IPS-20b (cell line): Measurements from ENCODE around the gene TAF1B.
"Not testable (repeated sequence)": the region's sequence is repeated elsewhere in the genome, so short reads cannot be mapped to it uniquely, and the experiment has no call there.

Source experiments
- H3K27ac ChIP-seq: one replicate; pipeline ENCODE4 v1.5.1; 2013; ENCODE audit warnings: low read length
- H3K27me3 ChIP-seq: 2 replicates; pipeline ENCODE4 v1.6.1; 2013; ENCODE audit warnings: mild to moderate bottlenecking, low read length, inconsistent platforms; ENCODE audit not compliant: insufficient read depth
- H3K36me3 ChIP-seq: 2 replicates; pipeline ENCODE4 v1.6.1; 2013; ENCODE audit warnings: low read depth, mild to moderate bottlenecking, inconsistent platforms, low read length, moderate library complexity; ENCODE audit not compliant: insufficient read depth
- H3K4me1 ChIP-seq: 2 replicates; pipeline ENCODE4 v1.6.1; 2013; ENCODE audit warnings: mild to moderate bottlenecking, control low read depth, inconsistent platforms, low read length, moderate library complexity; ENCODE audit not compliant: insufficient read depth
- H3K4me3 ChIP-seq: 2 replicates; pipeline ENCODE4 v1.5.1; 2013; ENCODE audit warnings: mild to moderate bottlenecking, low read length, inconsistent platforms
- H3K9ac ChIP-seq: 2 replicates; pipeline ENCODE4 v1.6.1; 2013; ENCODE audit warnings: low read depth, mild to moderate bottlenecking, inconsistent platforms, low read length, moderate library complexity
- H3K9me3 ChIP-seq: 2 replicates; pipeline ENCODE4 v1.6.1; 2013; ENCODE audit warnings: mild to moderate bottlenecking, low read depth, low read length, inconsistent platforms; ENCODE audit not compliant: insufficient read depth

TAF1B gene

DNA sequence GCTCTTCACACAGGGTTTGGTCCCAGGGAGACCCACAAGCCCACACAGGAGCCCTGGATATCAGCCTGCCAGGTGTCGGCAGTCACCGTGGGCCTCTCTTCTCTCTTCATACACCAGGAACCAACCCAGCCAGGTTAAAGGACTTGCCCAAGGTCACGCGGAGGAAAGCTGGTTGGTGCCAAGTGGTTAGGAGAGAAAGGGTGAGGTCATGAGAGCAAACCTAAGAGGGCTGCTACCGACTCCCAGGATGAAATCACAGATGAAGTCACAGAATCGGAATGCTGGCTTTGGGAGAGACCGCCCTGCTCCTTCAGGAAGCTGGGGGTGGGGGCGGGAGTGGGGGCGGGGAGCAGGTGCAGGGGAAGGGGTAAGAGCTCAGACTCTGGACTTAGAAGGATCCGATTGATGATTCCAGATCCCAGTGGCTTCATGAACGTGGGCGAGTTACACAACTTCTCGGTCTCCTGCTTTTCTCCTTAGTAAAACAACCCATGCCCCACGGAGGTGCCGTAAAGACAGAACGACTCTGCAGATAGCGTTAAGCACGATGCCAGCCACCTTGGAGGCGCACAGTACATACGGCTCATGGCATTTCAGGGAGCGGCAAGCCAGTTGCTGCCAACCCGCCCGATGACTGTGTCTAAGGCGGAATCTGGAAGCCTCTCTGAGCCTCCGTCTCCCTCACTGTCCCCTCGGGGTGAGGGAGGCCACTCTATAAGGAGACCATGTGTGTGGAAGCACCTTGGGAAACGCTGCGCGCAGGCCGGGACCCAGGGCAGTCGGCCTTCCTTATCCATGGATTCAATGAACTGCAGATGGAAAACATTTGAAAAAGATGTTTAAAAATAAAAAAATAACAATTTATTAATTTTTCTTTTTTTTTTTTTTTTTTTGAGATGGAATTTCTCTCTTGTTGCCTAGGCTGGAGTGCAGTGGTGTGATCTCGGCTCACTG is 23.0 kb upstream of the TAF1B start:
- no peaks in the 10 kb centered on the region for H3K9me3 ChIP-seq
- H3K27me3 ChIP-seq = no peaks in the 10 kb centered on the region
- H3K9ac ChIP-seq = no peak overlapping the region
- no peaks in the 10 kb centered on the region for H3K36me3 ChIP-seq
- no peak overlapping the region for H3K4me3 ChIP-seq
- H3K27ac ChIP-seq = no peak overlapping the region
- no peaks in the 10 kb centered on the region for H3K4me1 ChIP-seq

DNA sequence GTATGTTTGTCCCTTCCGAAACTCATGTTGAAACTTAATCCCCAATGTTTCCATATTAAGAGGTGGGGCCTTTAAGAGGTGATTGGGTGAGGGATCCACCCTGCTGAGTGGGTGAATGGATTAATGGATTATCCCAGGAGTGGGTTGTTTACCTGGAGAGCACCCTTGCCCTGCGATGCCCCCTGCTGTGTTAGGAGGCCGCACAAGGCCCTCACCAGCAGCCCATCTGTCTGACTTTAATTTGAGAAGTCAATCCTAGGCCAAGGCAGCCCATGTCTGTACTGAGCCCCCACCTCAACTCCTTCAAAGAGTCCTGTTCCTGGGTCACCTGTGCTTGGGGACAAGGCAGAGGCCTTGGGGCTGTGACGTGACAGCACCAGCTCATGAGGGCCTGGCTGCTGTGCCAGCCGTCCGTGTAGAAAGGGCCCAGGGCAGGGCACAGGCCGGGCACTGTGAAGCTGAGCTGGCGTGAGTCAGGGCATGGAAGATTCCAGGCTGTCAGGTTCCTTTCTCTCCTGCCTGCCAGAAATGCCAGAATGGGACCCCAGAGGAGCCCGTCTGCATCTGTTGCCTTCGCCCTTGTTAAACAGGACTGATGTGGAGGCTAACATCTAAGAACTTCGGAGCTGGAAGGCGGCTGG is 21.3 kb upstream of the TAF1B start:
- H3K27me3 ChIP-seq = no peaks in the 10 kb centered on the region
- H3K9me3 ChIP-seq = no peaks in the 10 kb centered on the region
- H3K27ac ChIP-seq = no peak overlapping the region
- H3K9ac ChIP-seq = no peak overlapping the region
- H3K4me1 ChIP-seq = no peaks in the 10 kb centered on the region
- no peak overlapping the region for H3K4me3 ChIP-seq
- no peaks in the 10 kb centered on the region for H3K36me3 ChIP-seq

DNA sequence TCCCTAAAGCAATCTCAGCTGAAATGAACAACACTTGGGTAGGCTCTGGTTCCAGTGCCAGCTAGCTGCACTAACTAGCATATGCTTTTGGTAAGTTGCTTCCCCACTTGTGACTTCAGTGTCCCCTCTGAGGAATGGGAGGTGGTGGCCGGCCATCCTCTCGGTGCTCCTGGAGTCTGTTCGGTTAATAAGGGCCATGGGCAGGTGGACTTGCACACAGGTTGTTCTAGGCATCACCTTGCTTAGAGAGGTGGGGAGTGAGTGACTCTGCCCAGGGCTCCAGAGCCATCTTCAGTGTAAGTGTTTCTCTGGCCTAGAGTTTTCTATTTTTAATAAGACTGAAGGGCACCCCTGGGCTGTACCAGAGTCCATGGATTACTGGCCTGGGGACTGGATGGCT is 18.8 kb upstream of the TAF1B start:
- no peak overlapping the region for H3K4me3 ChIP-seq
- no peak overlapping the region for H3K9ac ChIP-seq
- H3K27ac ChIP-seq = no peak overlapping the region
- H3K27me3 ChIP-seq = no peaks in the 10 kb centered on the region
- H3K36me3 ChIP-seq = no peaks in the 10 kb centered on the region
- H3K4me1 ChIP-seq = no peaks in the 10 kb centered on the region
- H3K9me3 ChIP-seq = no peaks in the 10 kb centered on the region

DNA sequence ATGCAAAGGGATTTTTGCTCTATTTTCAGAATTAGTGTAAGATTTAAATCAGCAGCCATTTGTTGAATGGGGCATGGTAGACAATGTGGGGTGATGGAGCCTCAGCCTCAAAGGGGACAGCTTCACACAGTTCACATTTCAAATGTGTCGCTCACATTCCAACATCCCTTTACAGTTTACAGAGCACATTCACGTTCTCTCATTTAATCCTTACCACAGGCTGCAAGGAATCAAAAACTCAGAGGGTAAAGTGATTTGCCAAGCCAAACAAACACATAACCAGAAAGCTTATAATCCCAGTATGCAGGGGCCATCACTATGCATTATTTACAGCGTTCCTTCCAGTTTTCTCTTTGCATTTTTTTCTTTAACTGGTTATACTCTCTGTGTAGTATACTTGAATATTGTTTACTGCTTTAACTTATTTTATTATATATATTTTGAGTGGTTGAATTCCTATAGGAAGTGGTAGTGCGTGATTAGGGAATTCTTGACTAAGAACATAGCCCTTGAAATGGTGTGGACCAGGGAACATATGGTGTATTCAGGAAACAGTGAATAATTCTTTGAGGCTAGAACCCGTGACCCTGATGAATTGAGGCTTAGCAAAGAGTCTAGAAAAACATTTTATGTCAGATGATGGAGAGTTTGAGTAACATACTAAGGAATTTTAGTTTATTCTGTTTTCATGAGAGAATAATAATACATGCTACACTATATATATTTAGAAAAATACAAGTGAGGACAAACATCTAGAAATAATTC is 18.1 kb upstream of the TAF1B start:
- Histone ChIP-seq H3K36me3 (no peaks in the 10 kb centered on the region), H3K27me3 (no peaks in the 10 kb centered on the region), H3K4me1 (no peaks in the 10 kb centered on the region), H3K27ac (no peak overlapping the region), H3K9ac (no peak overlapping the region), H3K4me3 (no peak overlapping the region), H3K9me3 (no peaks in the 10 kb centered on the region)

DNA sequence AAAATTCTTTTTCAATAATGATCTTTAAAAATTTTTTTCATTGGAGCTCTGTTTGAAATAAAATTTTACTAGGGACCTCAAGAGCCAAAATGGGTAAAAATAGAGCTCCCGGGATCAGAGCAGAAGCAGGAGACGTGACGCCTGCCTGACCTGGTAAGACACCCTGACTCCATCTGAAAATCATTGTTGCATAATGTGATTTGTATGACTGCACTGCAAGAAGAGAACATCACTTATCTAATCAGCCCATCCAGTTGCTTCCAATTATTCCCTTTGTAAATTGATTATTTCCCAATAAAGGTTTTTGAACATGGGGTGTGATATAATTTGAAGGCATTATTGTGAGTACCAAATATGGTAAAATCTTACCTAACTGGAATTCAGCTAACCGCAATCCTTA is 17.1 kb upstream of the TAF1B start:
- Histone ChIP-seq H3K36me3 (no peaks in the 10 kb centered on the region), H3K4me3 (no peak overlapping the region), H3K27me3 (no peaks in the 10 kb centered on the region), H3K4me1 (peaks cover under 1% of the 10 kb centered on the region; the same call in 1 of the 2 replicates), H3K9me3 (no peaks in the 10 kb centered on the region), H3K27ac (no peak overlapping the region), H3K9ac (no peak overlapping the region)

DNA sequence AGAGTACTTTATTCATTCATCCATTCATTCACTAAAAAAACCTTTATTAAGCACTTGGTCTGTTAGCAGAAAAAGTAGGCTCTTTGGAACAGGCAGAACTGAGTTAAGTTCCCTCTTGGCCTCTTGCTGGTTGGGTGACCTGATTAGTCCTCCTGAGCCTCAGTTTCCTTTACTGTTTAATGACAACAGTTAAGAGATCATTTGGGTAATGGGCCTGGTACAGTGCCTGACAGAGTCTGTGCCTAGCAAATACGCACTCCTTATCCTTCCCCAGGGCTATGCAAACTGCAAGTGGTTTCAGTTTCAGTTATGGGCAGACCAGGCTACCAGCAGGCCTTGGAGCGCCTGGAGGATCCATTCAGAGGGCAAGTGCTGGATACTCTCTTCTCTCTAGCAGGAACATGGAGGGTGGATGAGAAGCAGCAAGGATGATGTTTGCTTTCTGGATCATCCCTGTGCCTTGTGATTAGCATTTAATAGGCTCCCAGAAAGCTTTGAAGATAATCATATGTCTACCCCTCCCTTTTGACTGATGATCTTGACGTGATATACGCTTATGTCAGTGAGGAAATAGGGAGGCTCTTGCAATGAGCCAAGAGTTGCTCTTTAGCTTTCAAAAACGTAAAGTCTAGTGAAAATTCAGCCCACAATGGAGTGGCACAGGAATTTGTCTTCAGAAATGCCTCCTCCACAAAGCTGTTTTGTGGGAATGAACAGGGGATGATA is 12.4 kb upstream of the TAF1B start:
- no peak overlapping the region for H3K4me3 ChIP-seq
- no peaks in the 10 kb centered on the region for H3K27me3 ChIP-seq
- H3K27ac ChIP-seq = no peak overlapping the region
- H3K9ac ChIP-seq = no peak overlapping the region
- no peaks in the 10 kb centered on the region for H3K9me3 ChIP-seq
- peaks cover 7% of the 10 kb centered on the region; the same call in 1 of the 2 replicates for H3K4me1 ChIP-seq
- no peaks in the 10 kb centered on the region for H3K36me3 ChIP-seq

DNA sequence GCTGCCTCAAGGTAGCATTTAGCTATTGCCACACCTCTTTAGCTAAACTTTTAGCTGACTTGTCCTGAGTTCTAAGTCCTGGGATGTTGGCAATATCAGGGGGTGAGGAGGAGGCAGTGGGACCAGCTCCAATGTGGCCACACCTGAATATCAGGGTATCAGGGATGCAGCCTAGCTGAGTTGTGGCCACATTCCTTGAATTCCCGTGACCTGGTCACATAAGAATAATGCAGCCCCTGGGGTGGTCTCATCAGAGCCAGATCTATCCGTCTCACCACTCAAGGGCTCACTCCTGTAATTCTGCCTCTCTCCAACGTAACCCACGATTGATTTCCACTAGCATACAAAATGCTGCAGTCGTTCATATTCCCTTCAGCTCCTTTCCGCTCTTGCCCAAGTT is 11.6 kb upstream of the TAF1B start:
- Histone ChIP-seq H3K36me3 (no peaks in the 10 kb centered on the region), H3K4me3 (no peak overlapping the region), H3K27ac (no peak overlapping the region), H3K27me3 (no peaks in the 10 kb centered on the region), H3K9me3 (no peaks in the 10 kb centered on the region), H3K4me1 (peaks cover 7% of the 10 kb centered on the region; the same call in 1 of the 2 replicates), H3K9ac (no peak overlapping the region)

DNA sequence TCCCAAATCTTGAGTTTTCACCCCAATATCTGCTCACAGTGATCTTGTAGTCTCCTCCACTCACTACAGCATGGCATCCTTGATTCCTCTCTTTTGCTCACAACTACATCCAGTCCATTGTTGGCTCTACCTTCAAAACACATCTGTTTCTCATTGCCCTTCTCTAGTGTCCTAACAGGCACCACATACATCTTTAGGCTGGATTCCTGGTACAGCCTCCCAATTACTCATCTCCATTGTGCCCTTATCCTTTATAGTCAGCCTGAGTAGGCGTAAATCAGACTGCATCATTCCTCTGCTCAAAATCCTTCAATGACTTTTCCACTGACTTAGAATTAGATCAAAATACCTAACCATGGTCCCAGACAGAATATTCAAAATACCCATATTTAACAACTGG is 10.7 kb upstream of the TAF1B start:
- H3K9me3 ChIP-seq = no peaks in the 10 kb centered on the region
- H3K4me1 ChIP-seq = peaks cover 7% of the 10 kb centered on the region; the same call in 1 of the 2 replicates
- no peaks in the 10 kb centered on the region for H3K27me3 ChIP-seq
- no peaks in the 10 kb centered on the region for H3K36me3 ChIP-seq
- no peak overlapping the region for H3K4me3 ChIP-seq
- no peak overlapping the region for H3K27ac ChIP-seq
- no peak overlapping the region for H3K9ac ChIP-seq

DNA sequence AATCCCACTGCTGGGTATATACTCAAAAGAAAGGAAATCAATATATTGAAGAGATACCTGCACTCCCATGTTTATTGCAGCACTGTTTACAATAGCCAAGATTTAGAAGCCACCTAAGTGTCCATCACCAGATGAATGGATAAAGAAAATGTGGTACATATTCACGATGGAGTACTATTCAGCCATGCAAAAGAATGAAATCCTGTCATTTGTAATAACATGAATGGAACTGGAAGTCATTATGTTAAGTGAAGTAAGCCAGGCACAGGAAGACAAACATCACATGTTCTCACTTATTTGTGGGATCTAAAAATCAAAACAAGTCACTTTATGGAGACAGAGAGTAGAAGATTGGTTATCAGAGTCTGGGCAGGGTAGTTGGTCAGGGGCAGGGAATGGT is 8.2 kb upstream of the TAF1B start:
- not testable (repeated sequence) for H3K27ac ChIP-seq

DNA sequence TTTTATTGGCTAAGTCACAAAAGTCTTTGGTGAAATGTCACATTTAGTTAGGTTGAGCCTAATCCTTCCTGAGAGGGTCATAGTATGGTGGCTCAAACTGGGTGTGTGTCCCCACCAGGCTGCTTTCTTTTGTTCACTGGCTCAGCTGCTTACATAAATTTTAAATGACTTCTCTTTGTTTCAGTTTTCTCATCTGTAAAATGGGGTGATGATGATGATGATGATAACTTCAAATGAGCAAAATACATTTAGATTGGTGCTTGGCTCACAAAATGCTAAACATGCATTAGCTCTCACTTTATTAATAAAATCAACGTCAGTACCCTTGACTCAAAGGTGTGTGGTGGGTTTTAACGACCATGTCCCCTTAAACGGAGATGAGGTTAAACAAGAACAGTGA is 7.2 kb upstream of the TAF1B start:
- H3K27me3 ChIP-seq = no peaks in the 10 kb centered on the region
- no peak overlapping the region for H3K27ac ChIP-seq
- no peaks in the 10 kb centered on the region for H3K36me3 ChIP-seq

More for the DNA sequence above, 8.2 kb upstream of the TAF1B start:
- not testable (repeated sequence) for H3K9ac ChIP-seq, H3K4me1 ChIP-seq, H3K9me3 ChIP-seq, H3K27me3 ChIP-seq, H3K4me3 ChIP-seq, H3K36me3 ChIP-seq

DNA sequence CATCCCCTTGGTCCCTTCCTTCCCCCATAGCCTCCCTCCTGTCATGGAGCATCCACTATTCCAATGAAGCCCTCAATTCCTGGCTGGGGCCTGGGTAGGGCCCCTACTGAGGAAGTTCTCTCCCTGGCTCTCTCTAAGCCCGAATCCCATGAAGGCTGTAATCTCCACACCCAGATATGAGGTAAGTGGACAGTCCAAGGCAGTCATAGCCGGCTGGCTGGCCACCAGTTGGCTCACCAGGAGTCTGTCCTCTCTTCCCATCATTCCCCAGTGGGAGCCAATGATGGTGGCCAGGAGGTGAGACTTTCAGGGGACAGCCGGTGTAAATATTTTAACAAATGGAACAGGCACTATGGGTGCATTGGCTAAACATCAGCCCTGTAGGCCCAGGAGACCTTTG is 6.8 kb upstream of the TAF1B start:
- Histone ChIP-seq H3K9me3 (no peaks in the 10 kb centered on the region), H3K27me3 (no peaks in the 10 kb centered on the region), H3K9ac (no peak overlapping the region), H3K36me3 (no peaks in the 10 kb centered on the region), H3K4me3 (no peak overlapping the region), H3K27ac (no peak overlapping the region), H3K4me1 (peaks cover 3% of the 10 kb centered on the region; the same call in 1 of the 2 replicates)

More for the DNA sequence above, 7.2 kb upstream of the TAF1B start:
- no peak overlapping the region for H3K4me3 ChIP-seq
- H3K9me3 ChIP-seq = no peaks in the 10 kb centered on the region
- no peak overlapping the region for H3K9ac ChIP-seq
- peaks cover 7% of the 10 kb centered on the region; the same call in 1 of the 2 replicates for H3K4me1 ChIP-seq
